H9 (cell line): Measurements from ENCODE around the gene KCNH4. TPM values are rescaled to one million over a fixed set of nuclear protein-coding genes. Genes with fewer than 3 reads are reported as not detected.

ENCODE experiments used
- DNase-seq: peaks from one replicate; pipeline ENCODE4 v3.0.0-alpha.2; 2017
- H2AFZ ChIP-seq: one replicate; pipeline ENCODE4 v1.6.1; 2013; ENCODE audit warnings: mild to moderate bottlenecking, low read length, control low read depth, moderate library complexity
- H2AK5ac ChIP-seq: 2 replicates; pipeline ENCODE4 v1.6.1; 2013; ENCODE audit warnings: low read length, control low read depth, mixed read lengths; ENCODE audit not compliant: insufficient read length
- H2BK120ac ChIP-seq: one replicate; pipeline ENCODE4 v1.6.1; 2013; ENCODE audit warnings: low read depth, mild to moderate bottlenecking, low read length, control low read depth, inconsistent platforms; ENCODE audit not compliant: poor library complexity, severe bottlenecking
- H2BK12ac ChIP-seq: 2 replicates; pipeline ENCODE4 v1.6.1; 2013; ENCODE audit warnings: low read length, control low read depth, mixed read lengths, low read depth; ENCODE audit not compliant: insufficient read length
- H2BK15ac ChIP-seq: 2 replicates; pipeline ENCODE4 v1.6.1; 2013; ENCODE audit warnings: low read depth, low read length, control low read depth
- H2BK20ac ChIP-seq: one replicate; pipeline ENCODE4 v1.6.1; 2013; ENCODE audit warnings: low read depth, mild to moderate bottlenecking, low read length, control low read depth, inconsistent platforms; ENCODE audit not compliant: poor library complexity, severe bottlenecking
- H2BK5ac ChIP-seq: 2 replicates; pipeline ENCODE4 v1.6.1; 2013; ENCODE audit warnings: low read length, control low read depth, mixed read lengths; ENCODE audit not compliant: insufficient read length
- H3K14ac ChIP-seq: 2 replicates; pipeline ENCODE4 v1.6.1; 2013; ENCODE audit warnings: low read length, control low read depth; ENCODE audit not compliant: insufficient read depth
- H3K18ac ChIP-seq: 2 replicates; pipeline ENCODE4 v1.6.1; 2013; ENCODE audit warnings: low read depth, mild to moderate bottlenecking, mixed read lengths, low read length, control low read depth; ENCODE audit not compliant: insufficient read length
- H3K23ac ChIP-seq: 2 replicates; pipeline ENCODE4 v1.6.1; 2013; ENCODE audit warnings: low read length, control low read depth, mixed read lengths, low read depth; ENCODE audit not compliant: insufficient read length
- H3K23me2 ChIP-seq: 2 replicates; pipeline ENCODE4 v1.6.1; 2013; ENCODE audit warnings: low read depth, mild to moderate bottlenecking, mixed read lengths, low read length, control low read depth; ENCODE audit not compliant: insufficient read length, poor library complexity, severe bottlenecking
- H3K27ac ChIP-seq: 2 replicates; pipeline ENCODE4 v1.5.1; 2013; ENCODE audit warnings: low read length, control low read depth, mixed read lengths, low read depth; ENCODE audit not compliant: insufficient read length
- H3K27me3 ChIP-seq: 2 replicates; pipeline ENCODE4 v1.6.1; 2013; ENCODE audit warnings: low read length, control low read depth, inconsistent platforms; ENCODE audit not compliant: insufficient read depth
- H3K4ac ChIP-seq: 2 replicates; pipeline ENCODE4 v1.6.1; 2013; ENCODE audit warnings: low read depth, mild to moderate bottlenecking, control low read depth, inconsistent platforms, low read length, moderate library complexity
- H3K4me1 ChIP-seq: 2 replicates; pipeline ENCODE4 v1.6.1; 2013; ENCODE audit warnings: low read length, control low read depth, inconsistent platforms; ENCODE audit not compliant: insufficient read depth
- H3K4me2 ChIP-seq: 2 replicates; pipeline ENCODE4 v1.6.1; 2013; ENCODE audit warnings: low read length, control low read depth, mixed read lengths; ENCODE audit not compliant: insufficient read length, insufficient read depth
- H3K56ac ChIP-seq: 2 replicates; pipeline ENCODE4 v1.6.1; 2013; ENCODE audit warnings: low read depth, mild to moderate bottlenecking, mixed read lengths, low read length, control low read depth; ENCODE audit not compliant: insufficient read length
- H3K79me1 ChIP-seq: 2 replicates; pipeline ENCODE4 v1.6.1; 2013; ENCODE audit warnings: low read depth, mild to moderate bottlenecking, moderate library complexity, low read length, control low read depth, inconsistent platforms; ENCODE audit not compliant: insufficient read depth, poor library complexity, severe bottlenecking
- H3K79me2 ChIP-seq: 2 replicates; pipeline ENCODE4 v1.6.1; 2013; ENCODE audit warnings: low read length, control low read depth, inconsistent platforms; ENCODE audit not compliant: insufficient read depth
- H3K9ac ChIP-seq: 2 replicates; pipeline ENCODE4 v1.6.1; 2013; ENCODE audit warnings: low read length, control low read depth, mixed read lengths; ENCODE audit not compliant: insufficient read length; ENCODE audit errors: extremely low read depth
- H3K9me3 ChIP-seq: one replicate; pipeline ENCODE4 v1.6.1; 2013; ENCODE audit warnings: low read depth, low read length, inconsistent platforms; ENCODE audit not compliant: control insufficient read depth
- H3T11ph ChIP-seq: one replicate; pipeline ENCODE4 v1.6.1; 2013; ENCODE audit warnings: mild to moderate bottlenecking, low read length, control low read depth, inconsistent platforms
- H4K20me1 ChIP-seq: one replicate; pipeline ENCODE4 v1.6.1; 2013; ENCODE audit not compliant: control insufficient read depth, insufficient read length, insufficient read depth
- H4K5ac ChIP-seq: 2 replicates; pipeline ENCODE4 v1.6.1; 2013; ENCODE audit warnings: low read depth, mild to moderate bottlenecking, mixed read lengths, low read length, control low read depth; ENCODE audit not compliant: insufficient read length
- H4K8ac ChIP-seq: replicated peaks from 2 replicates; pipeline ENCODE4 v1.6.1; 2013; ENCODE audit warnings: low read length, control low read depth, mixed read lengths, low read depth; ENCODE audit not compliant: insufficient read length
- H4K91ac ChIP-seq: 2 replicates; pipeline ENCODE4 v1.6.1; 2013; ENCODE audit warnings: low read depth, mild to moderate bottlenecking, moderate library complexity, mixed read lengths, low read length, control low read depth; ENCODE audit not compliant: insufficient read length
- H3K27ac Mint-ChIP-seq, 3 experiments: 2 replicates in 2 of 3; 3 replicates in 1 of 3; pipeline ENCODE4 v1.8.0; 2020 to 2021; ENCODE audit warnings: mixed read lengths in 3 of 3, mild to moderate bottlenecking in 1 of 3, moderate library complexity in 1 of 3
- H3K27me3 Mint-ChIP-seq: 2 replicates; pipeline ENCODE4 v1.8.0; 2021; ENCODE audit warnings: low read depth, mild to moderate bottlenecking, moderate library complexity, mixed read lengths
- H3K36me3 Mint-ChIP-seq, 3 experiments: 2 replicates in 2 of 3; 3 replicates in 1 of 3; pipeline ENCODE4 v1.8.0; 2020 to 2021; ENCODE audit warnings: low read depth in 3 of 3, mixed read lengths in 3 of 3; ENCODE audit not compliant: insufficient read depth in 1 of 3
- H3K4me1 Mint-ChIP-seq, 2 experiments: 2 replicates each; pipeline ENCODE4 v1.8.0; 2020; ENCODE audit warnings: mixed read lengths in 2 of 2
- H3K4me3 Mint-ChIP-seq, 2 experiments: 2 replicates in 1 of 2; 3 replicates in 1 of 2; pipeline ENCODE4 v1.8.0; 2020 to 2021; ENCODE audit warnings: mild to moderate bottlenecking in 2 of 2, mixed read lengths in 2 of 2, moderate library complexity in 1 of 2
- H3K9me3 Mint-ChIP-seq, 2 experiments: 2 replicates in 1 of 2; 3 replicates in 1 of 2; pipeline ENCODE4 v1.8.0; 2020; ENCODE audit warnings: mild to moderate bottlenecking in 2 of 2, mixed read lengths in 2 of 2, moderate library complexity in 1 of 2
- WGBS: extraction: QIAGEN DNeasy Blood & Tissue Kit; methylation state at CpG from one replicate; pipeline ENCODE4 v1.1.7; 2013; ENCODE audit warnings: missing lambda C conversion rate, low lambda C conversion rate, mixed read lengths; ENCODE audit not compliant: insufficient read length; ENCODE audit errors: extremely low coverage; 5-methylcytosine and 5-hydroxymethylcytosine counted together
- total RNA-seq: library from RNA; stranded (reverse); gene quantifications from 2 replicates; pipeline ENCODE4 v1.2.1, GENCODE V29; 2021
- TF ChIP-seq, protein P1 (sequence below): fragments of 200-600 bp; sonication (generic); conservative IDR thresholded peaks from 3 replicates; pipeline ENCODE4 v1.8.0; 2021; ENCODE audit warnings: antibody characterized with exemption, mild to moderate bottlenecking

The KCNH4 gene
- total RNA-seq, 1 experiment from 2014 or later, result not detected

DNA sequence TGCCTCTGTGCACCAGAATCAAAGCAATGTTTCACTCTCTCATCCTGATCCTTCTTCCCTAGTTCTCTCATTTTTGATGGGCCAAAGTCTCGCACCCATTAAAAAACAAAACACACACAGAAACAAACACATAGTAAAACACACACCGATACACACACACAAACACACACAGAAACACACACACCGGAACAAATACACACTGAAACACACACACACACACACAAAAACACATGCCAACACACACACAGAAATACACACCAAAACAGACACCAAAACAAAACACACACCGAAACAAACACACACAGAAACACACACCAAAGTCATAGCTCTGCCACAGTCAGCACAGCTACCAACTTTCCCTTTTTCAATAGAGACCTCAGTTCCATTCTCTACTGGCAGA lies 49.7 kb downstream of the KCNH4 start:
- H2BK5ac ChIP-seq, result no peak overlapping the region
- H3K27me3 ChIP-seq, result peaks cover 2% of the 10 kb centered on the region; the same call in 1 of the 2 replicates
- no peak overlapping the region for H3K9ac ChIP-seq
- no peak overlapping the region for H2BK15ac ChIP-seq
- peaks cover 13 to 55% (median 42%) of the 10 kb centered on the region in 3 experiments; a peak in 6 of 7 replicates for H3K36me3 Mint-ChIP-seq
- no peak for DNase-seq
- TF ChIP-seq, protein P1, sequence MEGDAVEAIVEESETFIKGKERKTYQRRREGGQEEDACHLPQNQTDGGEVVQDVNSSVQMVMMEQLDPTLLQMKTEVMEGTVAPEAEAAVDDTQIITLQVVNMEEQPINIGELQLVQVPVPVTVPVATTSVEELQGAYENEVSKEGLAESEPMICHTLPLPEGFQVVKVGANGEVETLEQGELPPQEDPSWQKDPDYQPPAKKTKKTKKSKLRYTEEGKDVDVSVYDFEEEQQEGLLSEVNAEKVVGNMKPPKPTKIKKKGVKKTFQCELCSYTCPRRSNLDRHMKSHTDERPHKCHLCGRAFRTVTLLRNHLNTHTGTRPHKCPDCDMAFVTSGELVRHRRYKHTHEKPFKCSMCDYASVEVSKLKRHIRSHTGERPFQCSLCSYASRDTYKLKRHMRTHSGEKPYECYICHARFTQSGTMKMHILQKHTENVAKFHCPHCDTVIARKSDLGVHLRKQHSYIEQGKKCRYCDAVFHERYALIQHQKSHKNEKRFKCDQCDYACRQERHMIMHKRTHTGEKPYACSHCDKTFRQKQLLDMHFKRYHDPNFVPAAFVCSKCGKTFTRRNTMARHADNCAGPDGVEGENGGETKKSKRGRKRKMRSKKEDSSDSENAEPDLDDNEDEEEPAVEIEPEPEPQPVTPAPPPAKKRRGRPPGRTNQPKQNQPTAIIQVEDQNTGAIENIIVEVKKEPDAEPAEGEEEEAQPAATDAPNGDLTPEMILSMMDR, result no peak
- no peaks in the 10 kb centered on the region for H3K9me3 Mint-ChIP-seq
- no peak overlapping the region for H2BK20ac ChIP-seq
- no peak overlapping the region for H3K4ac ChIP-seq
- H3K27me3 Mint-ChIP-seq, result no peaks in the 10 kb centered on the region
- H3K56ac ChIP-seq, result no peak overlapping the region
- H4K91ac ChIP-seq, result no peak overlapping the region
- H3K14ac ChIP-seq, result no peak overlapping the region
- H3K4me1 ChIP-seq, result peaks cover 4% of the 10 kb centered on the region; the same call in 1 of the 2 replicates
- peak overlapping the region in 2 of 3 experiments; percentile 0 to 3; a peak in 2 of 7 replicates for H3K27ac Mint-ChIP-seq
- no peak overlapping the region for H3K27ac ChIP-seq
- peaks cover 25 to 26% of the 10 kb centered on the region in 2 experiments for H3K4me1 Mint-ChIP-seq
- no peaks in the 10 kb centered on the region for H3K23me2 ChIP-seq
- WGBS, result 100% methylated on average over 2 of the region's 4 CpGs
- no peak overlapping the region for H3K4me2 ChIP-seq
- no peak overlapping the region for H4K8ac ChIP-seq
- H3K23ac ChIP-seq, result no peak overlapping the region
- H2BK12ac ChIP-seq, result no peak overlapping the region
- peaks cover 2% of the 10 kb centered on the region; the same call in 1 of the 2 replicates for H3K79me2 ChIP-seq
- no peak overlapping the region for H2AK5ac ChIP-seq
- no peak overlapping the region; a peak in 1 of 5 replicates for H3K4me3 Mint-ChIP-seq
- no peak overlapping the region for H4K5ac ChIP-seq
- H2BK120ac ChIP-seq, result no peak overlapping the region
- H3T11ph ChIP-seq, result no peak overlapping the region
- H3K18ac ChIP-seq, result no peak overlapping the region
- H3K9me3 ChIP-seq, result no peaks in the 10 kb centered on the region
- H3K79me1 ChIP-seq, result peaks cover 3% of the 10 kb centered on the region
- H2AFZ ChIP-seq, result no peak overlapping the region
- no peaks in the 10 kb centered on the region for H4K20me1 ChIP-seq
